ENCODE results near the gene KCNAB2.

Gene KCNAB2

DNA sequence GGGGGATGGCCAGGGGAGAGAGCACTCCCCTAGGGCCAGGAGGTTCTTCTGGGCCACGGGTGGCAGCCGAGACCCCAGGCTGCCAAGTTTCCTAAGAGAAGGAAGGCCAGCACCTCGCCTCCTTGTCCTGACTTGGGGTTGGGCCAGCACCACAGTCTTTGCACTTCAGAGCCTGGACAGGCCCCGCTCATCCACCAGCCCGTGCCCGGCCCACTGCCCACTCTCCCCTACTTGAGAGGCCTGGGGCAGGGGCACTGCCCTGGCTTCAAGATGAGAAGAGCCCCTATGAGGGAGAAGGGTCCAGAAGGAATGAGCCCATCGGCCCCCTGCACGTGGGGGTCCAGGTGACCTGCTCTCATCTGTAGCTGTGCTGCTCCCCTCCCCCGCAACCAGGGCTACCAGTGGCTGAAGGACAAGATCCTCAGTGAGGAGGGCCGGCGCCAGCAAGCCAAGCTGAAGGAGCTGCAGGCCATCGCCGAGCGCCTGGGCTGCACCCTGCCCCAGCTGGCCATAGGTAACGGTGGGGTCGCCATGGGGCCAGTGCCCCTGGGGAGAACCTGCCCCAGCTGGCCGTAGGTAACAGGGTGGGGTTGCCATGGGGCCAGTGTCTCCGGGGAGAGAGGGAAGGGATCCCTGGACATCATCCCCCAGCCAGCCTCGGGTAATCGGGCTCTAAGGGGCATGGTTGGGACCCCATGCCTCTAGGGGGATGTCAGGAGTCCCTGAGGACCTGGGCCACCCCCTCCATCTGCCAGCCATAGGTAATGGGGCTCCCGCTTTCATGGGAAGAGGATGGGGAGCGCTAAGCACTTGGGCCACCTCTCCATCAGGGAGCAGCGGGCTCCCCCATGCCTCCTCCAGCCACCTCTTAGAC lies 50.8 kb downstream of the KCNAB2 start:
- Histone ChIP-seq H3K9me2 (replicated peaks; ENCODE audit: control insufficient read depth, low read length) (no peaks in the 10 kb centered on the region), H3K79me2 (ENCODE audit: control insufficient read depth, low read length) (no peaks in the 10 kb centered on the region), H3K4me1 (ENCODE audit: control insufficient read depth, low read length) (no peaks in the 10 kb centered on the region), H3K27me3 (ENCODE audit: control insufficient read depth, low read length) (no peaks in the 10 kb centered on the region), H3K4me2 (ENCODE audit: low read length) (no peak overlapping the region), H3K4me3 (ENCODE audit: low read length) (no peak overlapping the region), H3K27ac (ENCODE audit: low read depth, low read length) (no peak overlapping the region), H3F3A (ENCODE audit: control insufficient read depth, insufficient read depth) (no peaks in the 10 kb centered on the region), H3K9me3 (ENCODE audit: control insufficient read depth, insufficient read depth, low read length) (no peaks in the 10 kb centered on the region), H3K36me3 (ENCODE audit: control insufficient read depth, low read length) (no peaks in the 10 kb centered on the region), H4K20me1 (ENCODE audit: control insufficient read depth, insufficient read depth, low read depth, low read length) (no peaks in the 10 kb centered on the region)
- TF ChIP-seq EZH2phosphoT487 (IDR thresholded peaks at IDR 0.05; ENCODE audit: borderline replicate concordance, low read length) = no peak
- TF ChIP-seq, protein P1, sequence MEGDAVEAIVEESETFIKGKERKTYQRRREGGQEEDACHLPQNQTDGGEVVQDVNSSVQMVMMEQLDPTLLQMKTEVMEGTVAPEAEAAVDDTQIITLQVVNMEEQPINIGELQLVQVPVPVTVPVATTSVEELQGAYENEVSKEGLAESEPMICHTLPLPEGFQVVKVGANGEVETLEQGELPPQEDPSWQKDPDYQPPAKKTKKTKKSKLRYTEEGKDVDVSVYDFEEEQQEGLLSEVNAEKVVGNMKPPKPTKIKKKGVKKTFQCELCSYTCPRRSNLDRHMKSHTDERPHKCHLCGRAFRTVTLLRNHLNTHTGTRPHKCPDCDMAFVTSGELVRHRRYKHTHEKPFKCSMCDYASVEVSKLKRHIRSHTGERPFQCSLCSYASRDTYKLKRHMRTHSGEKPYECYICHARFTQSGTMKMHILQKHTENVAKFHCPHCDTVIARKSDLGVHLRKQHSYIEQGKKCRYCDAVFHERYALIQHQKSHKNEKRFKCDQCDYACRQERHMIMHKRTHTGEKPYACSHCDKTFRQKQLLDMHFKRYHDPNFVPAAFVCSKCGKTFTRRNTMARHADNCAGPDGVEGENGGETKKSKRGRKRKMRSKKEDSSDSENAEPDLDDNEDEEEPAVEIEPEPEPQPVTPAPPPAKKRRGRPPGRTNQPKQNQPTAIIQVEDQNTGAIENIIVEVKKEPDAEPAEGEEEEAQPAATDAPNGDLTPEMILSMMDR (IDR thresholded peaks at IDR 0.05; ENCODE audit: low read depth, low read length, poor library complexity, severe bottlenecking) = no peak

DNA sequence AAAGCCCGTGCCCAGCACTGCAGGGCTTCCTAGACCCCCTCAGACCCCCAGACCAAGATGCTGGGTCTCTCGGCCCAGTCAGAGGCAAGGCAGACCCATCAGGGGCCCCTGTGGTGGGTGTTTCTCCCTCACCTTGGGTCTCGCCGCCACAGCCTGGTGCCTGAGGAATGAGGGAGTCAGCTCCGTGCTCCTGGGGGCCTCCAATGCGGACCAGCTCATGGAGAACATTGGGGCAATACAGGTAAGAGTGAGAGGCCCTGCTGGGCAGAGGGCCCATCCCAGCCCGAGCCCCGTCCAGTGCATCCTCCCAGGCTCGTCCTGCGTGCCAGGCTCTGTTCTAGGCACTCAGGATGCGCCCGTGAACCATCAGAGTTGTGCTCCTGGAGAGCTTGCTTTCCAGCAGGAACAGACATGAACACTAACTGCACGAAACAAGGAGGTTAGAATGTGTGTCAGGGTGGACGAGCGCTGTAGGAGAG lies 51.5 kb downstream of the KCNAB2 start:
- Histone ChIP-seq H3K27ac (ENCODE audit: low read depth, low read length) (no peak overlapping the region), H3K79me2 (ENCODE audit: control insufficient read depth, low read length) (no peaks in the 10 kb centered on the region), H4K20me1 (ENCODE audit: control insufficient read depth, insufficient read depth, low read depth, low read length) (no peaks in the 10 kb centered on the region), H3K36me3 (ENCODE audit: control insufficient read depth, low read length) (no peaks in the 10 kb centered on the region), H3K4me1 (ENCODE audit: control insufficient read depth, low read length) (no peaks in the 10 kb centered on the region), H3K4me2 (ENCODE audit: low read length) (no peak overlapping the region), H3K9me2 (replicated peaks; ENCODE audit: control insufficient read depth, low read length) (no peaks in the 10 kb centered on the region), H3K4me3 (ENCODE audit: low read length) (no peak overlapping the region), H3F3A (ENCODE audit: control insufficient read depth, insufficient read depth) (no peaks in the 10 kb centered on the region), H3K27me3 (ENCODE audit: control insufficient read depth, low read length) (no peaks in the 10 kb centered on the region), H3K9me3 (ENCODE audit: control insufficient read depth, insufficient read depth, low read length) (no peaks in the 10 kb centered on the region)
- TF ChIP-seq, protein P1 (IDR thresholded peaks at IDR 0.05; ENCODE audit: low read depth, low read length, poor library complexity, severe bottlenecking) = no peak
- TF ChIP-seq EZH2phosphoT487 (IDR thresholded peaks at IDR 0.05; ENCODE audit: borderline replicate concordance, low read length) = no peak

DNA sequence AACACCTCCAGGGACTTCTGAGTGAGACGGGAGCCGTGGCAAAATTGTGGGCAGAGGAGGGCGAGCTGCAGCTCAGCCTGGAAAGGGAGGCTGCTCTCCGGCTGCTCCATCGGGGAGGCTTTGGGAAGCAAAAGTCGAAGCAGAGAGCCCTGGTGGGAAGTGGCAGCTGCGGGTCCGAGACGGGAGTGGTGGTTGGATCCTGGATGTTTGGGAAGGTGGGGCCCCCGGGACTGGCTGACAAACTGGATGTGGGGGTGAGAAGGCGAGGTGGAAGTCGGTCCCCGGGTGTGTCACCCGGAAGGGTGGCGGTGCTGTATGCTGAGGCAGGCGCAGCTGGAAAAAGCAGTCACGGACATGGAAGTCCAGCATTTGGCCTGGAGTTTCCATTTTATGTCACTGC lies 52.1 kb downstream of the KCNAB2 start:
- H3K9me2 ChIP-seq (replicated peaks; ENCODE audit: control insufficient read depth, low read length) = no peaks in the 10 kb centered on the region
- no peaks in the 10 kb centered on the region for H3K79me2 ChIP-seq (ENCODE audit: control insufficient read depth, low read length)
- no peaks in the 10 kb centered on the region for H3K9me3 ChIP-seq (ENCODE audit: control insufficient read depth, insufficient read depth, low read length)
- TF ChIP-seq, protein P1 (IDR thresholded peaks at IDR 0.05; ENCODE audit: low read depth, low read length, poor library complexity, severe bottlenecking) = no peak
- TF ChIP-seq EZH2phosphoT487 (IDR thresholded peaks at IDR 0.05; ENCODE audit: borderline replicate concordance, low read length) = no peak
- H3K36me3 ChIP-seq (ENCODE audit: control insufficient read depth, low read length) = no peaks in the 10 kb centered on the region
- no peak overlapping the region for H3K4me2 ChIP-seq (ENCODE audit: low read length)
- no peaks in the 10 kb centered on the region for H4K20me1 ChIP-seq (ENCODE audit: control insufficient read depth, insufficient read depth, low read depth, low read length)
- no peak overlapping the region for H3K27ac ChIP-seq (ENCODE audit: low read depth, low read length)
- no peaks in the 10 kb centered on the region for H3F3A ChIP-seq (ENCODE audit: control insufficient read depth, insufficient read depth)
- H3K4me3 ChIP-seq (ENCODE audit: low read length) = no peak overlapping the region
- no peaks in the 10 kb centered on the region for H3K4me1 ChIP-seq (ENCODE audit: control insufficient read depth, low read length)
- H3K27me3 ChIP-seq (ENCODE audit: control insufficient read depth, low read length) = no peaks in the 10 kb centered on the region
